G401 (cell line): Measurements from ENCODE around the gene IL4. TPM values are rescaled to one million over a fixed set of nuclear protein-coding genes. Genes with fewer than 3 reads are reported as not detected.

Experiments
- DNase-seq: peaks from one replicate; pipeline ENCODE4 v3.0.0-alpha.2; 2015; ENCODE audit warnings: low spot score
- in situ Hi-C: cut with HindIII; loops from 2 replicates; pipeline ENCODE4 v1.10.0; 2016; ENCODE audit warnings: low sequenced_read_pairs, mixed read lengths
- total RNA-seq: library from RNA; depleted of rRNA; stranded (reverse); fragments of >200 nt; shearing (Covaris generic); gene quantifications from 2 replicates; pipeline ENCODE4 v1.2.3, GENCODE V29; 2014

Gene IL4
- total RNA-seq, 1 experiment from 2014 or later = not detected

GRCh38 chr5:132656774-132657355, 16.9 kb upstream of the IL4 start:
- no peak for DNase-seq
- in situ Hi-C loops = no loop called here

GRCh38 chr5:132657676-132658380, 16.0 kb upstream of the IL4 start, which contains the start of gene IL13:
Gene IL13, plus strand, starts transcription at chr5:132658173. Its CDS starts 14 bp downstream, at chr5:132658187.
- DNase-seq = no peak
- in situ Hi-C loops = no loop called here

- in situ Hi-C loops = no loop called here
Measured at GRCh38 chr5:132658381-132659302, 15.1 kb upstream of the IL4 start.

GRCh38 chr5:132659598-132660493, 13.9 kb upstream of the IL4 start:
- in situ Hi-C loops = no loop called here
- no peak for DNase-seq

More at GRCh38 chr5:132658381-132659302, 15.1 kb upstream of the IL4 start:
- DNase-seq = no peak

- in situ Hi-C loops = no loop called here
- no peak for DNase-seq
Measured at GRCh38 chr5:132661231-132662003, 12.4 kb upstream of the IL4 start.

GRCh38 chr5:132662004-132662401, 11.8 kb upstream of the IL4 start:
- in situ Hi-C loops = no loop called here

GRCh38 chr5:132662925-132663770, 10.6 kb upstream of the IL4 start:
- no peak for DNase-seq
- in situ Hi-C loops = no loop called here

More at GRCh38 chr5:132662004-132662401, 11.8 kb upstream of the IL4 start:
- no peak for DNase-seq

GRCh38 chr5:132663771-132664695, 9.8 kb upstream of the IL4 start:
- in situ Hi-C loops = no loop called here
- no peak for DNase-seq

- no peak for DNase-seq
- in situ Hi-C loops = no loop called here
Measured at GRCh38 chr5:132664696-132665209, 9.0 kb upstream of the IL4 start.

GRCh38 chr5:132665574-132666080, 8.2 kb upstream of the IL4 start:
- in situ Hi-C loops = no loop called here
- no peak for DNase-seq

- in situ Hi-C loops = no loop called here
- DNase-seq = no peak
Measured at GRCh38 chr5:132666310-132667123, 7.3 kb upstream of the IL4 start.

- in situ Hi-C loops = no loop called here
Measured at GRCh38 chr5:132667309-132667708, 6.5 kb upstream of the IL4 start.

GRCh38 chr5:132667761-132668705, 5.8 kb upstream of the IL4 start:
- in situ Hi-C loops = no loop called here
- no peak for DNase-seq

More at GRCh38 chr5:132667309-132667708, 6.5 kb upstream of the IL4 start:
- no peak for DNase-seq
